IMR-90 (cell line): ENCODE measurements around the gene MTMR3. TPM values are rescaled to one million over a fixed set of nuclear protein-coding genes. Genes with fewer than 3 reads are reported as not detected.

Experiments used
- ATAC-seq: fragments of 200-7000 bp; cut with Tn5 transposase; 2 replicates; pipeline ENCODE4 v1.9.1; 2020; ENCODE audit warnings: low read depth, mild to moderate bottlenecking, moderate library complexity
- BruUV-seq: library from RNA; stranded (reverse); fragments of 400-500 nt; replicated peaks from 2 replicates; lab custom pipeline; 2021; lab: Mats Ljungman, UMichigan
- CTCF ChIA-PET: fragments of 300-600 bp; formaldehyde crosslinking; extraction: SDS; loops from one replicate; lab custom pipeline; 2021; ENCODE audit warnings: antibody characterized with exemption; lab: Yijun Ruan, JAX
- POLR2A ChIA-PET: fragments of 300-600 bp; sonication (Branson Sonifier 250); formaldehyde crosslinking; loops from one replicate; lab custom pipeline; 2022; ENCODE audit warnings: antibody characterized with exemption; ENCODE audit not compliant: unreplicated experiment; lab: Charles Lee
- DNase-seq: peaks from one replicate; pipeline ENCODE4 v3.0.0; 2013
- H2AFZ ChIP-seq: replicated peaks from 2 replicates; pipeline ENCODE3; 2013; ENCODE audit warnings: low read length, mild to moderate bottlenecking; ENCODE audit not compliant: poor library complexity
- H2AK5ac ChIP-seq: 2 replicates; pipeline ENCODE4 v1.6.1; 2013; ENCODE audit warnings: low read depth, low read length, inconsistent platforms
- H2AK9ac ChIP-seq: replicated peaks from 2 replicates; pipeline ENCODE3; 2013; ENCODE audit warnings: mild to moderate bottlenecking, low read depth, low read length, moderate library complexity; ENCODE audit not compliant: poor library complexity
- H2BK120ac ChIP-seq: 2 replicates; pipeline ENCODE4 v1.6.1; 2013; ENCODE audit warnings: low read depth, low read length, inconsistent platforms
- H2BK15ac ChIP-seq: 3 replicates; pipeline ENCODE4 v1.6.1; 2013; ENCODE audit warnings: low read depth, low read length, inconsistent platforms
- H2BK20ac ChIP-seq: 2 replicates; pipeline ENCODE4 v1.6.1; 2013; ENCODE audit warnings: low read depth, mild to moderate bottlenecking, inconsistent platforms, low read length, moderate library complexity
- H2BK5ac ChIP-seq: 2 replicates; pipeline ENCODE4 v1.6.1; 2013; ENCODE audit warnings: mild to moderate bottlenecking, low read depth, low read length, inconsistent platforms; ENCODE audit not compliant: poor library complexity, severe bottlenecking
- H3K14ac ChIP-seq: replicated peaks from 2 replicates; pipeline ENCODE4 v1.6.1; 2013; ENCODE audit warnings: low read depth, low read length, inconsistent platforms
- H3K18ac ChIP-seq: 2 replicates; pipeline ENCODE4 v1.6.1; 2013; ENCODE audit warnings: low read depth, low read length, control low read depth
- H3K23ac ChIP-seq: 2 replicates; pipeline ENCODE4 v1.6.1; 2013; ENCODE audit warnings: low read depth, low read length, inconsistent platforms
- H3K27ac ChIP-seq: 2 replicates; pipeline ENCODE4 v1.5.1; 2013; ENCODE audit warnings: mild to moderate bottlenecking, control low read depth, low read length; ENCODE audit not compliant: insufficient read depth
- H3K27me3 ChIP-seq: 2 replicates; pipeline ENCODE4 v1.6.1; 2013; ENCODE audit warnings: low read length; ENCODE audit not compliant: control insufficient read depth, insufficient read depth
- H3K36me3 ChIP-seq: 2 replicates; pipeline ENCODE4 v1.6.1; 2013; ENCODE audit warnings: low read length, mixed read lengths; ENCODE audit not compliant: control insufficient read depth, insufficient read depth
- H3K4ac ChIP-seq: 2 replicates; pipeline ENCODE4 v1.6.1; 2013; ENCODE audit warnings: low read depth, low read length, inconsistent platforms
- H3K4me1 ChIP-seq: 2 replicates; pipeline ENCODE4 v1.6.1; 2013; ENCODE audit warnings: low read length, mixed read lengths; ENCODE audit not compliant: control insufficient read depth, insufficient read depth
- H3K4me2 ChIP-seq: 2 replicates; pipeline ENCODE4 v1.6.1; 2013; ENCODE audit warnings: low read depth, mild to moderate bottlenecking, control low read depth, low read length, moderate library complexity
- H3K4me3 ChIP-seq: 2 replicates; pipeline ENCODE4 v1.5.1; 2013; ENCODE audit warnings: low read depth, mild to moderate bottlenecking, control low read depth, low read length, moderate library complexity; ENCODE audit not compliant: insufficient read depth
- H3K56ac ChIP-seq: 2 replicates; pipeline ENCODE4 v1.6.1; 2013; ENCODE audit warnings: low read length, inconsistent platforms; ENCODE audit not compliant: insufficient read depth; ENCODE audit errors: extremely low read depth
- H3K79me1 ChIP-seq, 2 experiments: 2 replicates each; pipeline ENCODE4 v1.6.1; 2013; ENCODE audit warnings: low read length in 2 of 2, inconsistent platforms in 1 of 2, low read depth in 1 of 2
- H3K9ac ChIP-seq: 2 replicates; pipeline ENCODE4 v1.6.1; 2013; ENCODE audit warnings: low read depth, low read length, control low read depth
- H3K9me1 ChIP-seq: 2 replicates; pipeline ENCODE4 v1.6.1; 2013; ENCODE audit warnings: low read length, inconsistent platforms; ENCODE audit not compliant: insufficient read depth
- H3K9me3 ChIP-seq: 2 replicates; pipeline ENCODE4 v1.6.1; 2013; ENCODE audit warnings: low read length; ENCODE audit not compliant: control insufficient read depth, insufficient read depth
- H4K20me1 ChIP-seq: 2 replicates; pipeline ENCODE4 v1.6.1; 2013; ENCODE audit warnings: low read length, inconsistent platforms; ENCODE audit not compliant: insufficient read depth
- H4K5ac ChIP-seq: 2 replicates; pipeline ENCODE4 v1.6.1; 2013; ENCODE audit warnings: mild to moderate bottlenecking, low read depth, low read length, control low read depth
- H4K8ac ChIP-seq, 2 experiments: 2 replicates each; pipeline ENCODE4 v1.6.1; 2013; ENCODE audit warnings: low read depth in 2 of 2, low read length in 2 of 2, control low read depth in 1 of 2, inconsistent platforms in 1 of 2
- H4K91ac ChIP-seq: 2 replicates; pipeline ENCODE4 v1.6.1; 2013; ENCODE audit warnings: low read depth, low read length, inconsistent platforms; ENCODE audit not compliant: insufficient read depth
- BHLHE40 ChIP-seq: fragments of 150-350 bp; IDR thresholded peaks from 2 replicates; pipeline ENCODE4 v1.6.1; 2016; ENCODE audit warnings: mild to moderate bottlenecking, low read depth, low read length
- CEBPB ChIP-seq: IDR thresholded peaks from 2 replicates; pipeline ENCODE4 v1.6.1; 2012; ENCODE audit warnings: low read depth, low read length, improper control_type of control experiment
- CHD1 ChIP-seq: IDR thresholded peaks from 2 replicates; pipeline ENCODE4 v1.6.1; 2012; ENCODE audit warnings: low read depth, low read length, improper control_type of control experiment
- FOS ChIP-seq: fragments of 150-350 bp; IDR thresholded peaks from 2 replicates; pipeline ENCODE4 v1.6.1; 2016; ENCODE audit warnings: low read depth, low read length
- MAFK ChIP-seq: IDR thresholded peaks from 2 replicates; pipeline ENCODE4 v1.6.1; 2012; ENCODE audit warnings: low read depth, low read length, improper control_type of control experiment
- MAZ ChIP-seq: IDR thresholded peaks from 2 replicates; pipeline ENCODE4 v1.6.1; 2012; ENCODE audit warnings: low read depth, mild to moderate bottlenecking, low read length, improper control_type of control experiment, moderate library complexity, borderline replicate concordance
- MXI1 ChIP-seq: IDR thresholded peaks from 2 replicates; pipeline ENCODE4 v1.6.1; 2012; ENCODE audit warnings: low read depth, mild to moderate bottlenecking, low read length, moderate library complexity, borderline replicate concordance
- NFE2L2 ChIP-seq: fragments of 150-350 bp; IDR thresholded peaks from 2 replicates; pipeline ENCODE4 v1.6.1; 2016; ENCODE audit warnings: low read depth, mild to moderate bottlenecking, low read length
- POLR2A ChIP-seq: IDR thresholded peaks from 2 replicates; pipeline ENCODE4 v1.6.1; 2012; ENCODE audit warnings: mild to moderate bottlenecking, low read depth, low read length
- RAD21 ChIP-seq: IDR thresholded peaks from 2 replicates; pipeline ENCODE4 v1.6.1; 2012; ENCODE audit warnings: low read length, improper control_type of control experiment
- RCOR1 ChIP-seq: IDR thresholded peaks from 2 replicates; pipeline ENCODE4 v1.6.1; 2012; ENCODE audit warnings: mild to moderate bottlenecking, low read length, improper control_type of control experiment; ENCODE audit not compliant: insufficient replicate concordance
- RFX5 ChIP-seq: IDR thresholded peaks from 2 replicates; pipeline ENCODE4 v1.8.0; 2012; ENCODE audit warnings: low read depth, mild to moderate bottlenecking, low read length, moderate library complexity
- SMC3 ChIP-seq: fragments of 150-350 bp; IDR thresholded peaks from 2 replicates; pipeline ENCODE4 v1.6.1; 2016; ENCODE audit warnings: low read depth, mild to moderate bottlenecking, antibody characterized with exemption, low read length, moderate library complexity
- WGBS, 2 experiments: methylation state at CpG; one replicate each; pipeline versions ENCODE4 v1.1.5 to v1.1.7; 2013; ENCODE audit warnings: missing lambda C conversion rate in 2 of 2; ENCODE audit not compliant: insufficient read length in 1 of 2; ENCODE audit errors: extremely low coverage in 2 of 2; 5-methylcytosine and 5-hydroxymethylcytosine counted together
- dilution Hi-C: fragments of 300-500 bp; cut with HindIII; formaldehyde crosslinking; loops from one replicate; pipeline ENCODE4 v1.14.3; 2018; ENCODE audit warnings: low sequenced_read_pairs; ENCODE audit not compliant: unreplicated experiment
- in situ Hi-C: fragments of 300-500 bp; cut with MboI; formaldehyde crosslinking; loops from 3 replicates; pipeline ENCODE4 v1.14.3; 2019; ENCODE audit warnings: low sequenced_read_pairs, inconsistent platforms, mixed read lengths
- intact Hi-C: fragments of 100-400 bp; cut with micrococcal nuclease; formaldehyde crosslinking; loops from 2 replicates; pipeline ENCODE4 v1.10.0; 2022
- polyA plus RNA-seq, 3 experiments: library from polyadenylated mRNA; depleted of rRNA; stranded (reverse); fragments of >200 nt; gene quantifications; 2 replicates each; pipeline ENCODE4 v1.2.3, GENCODE V29; 2012; ENCODE audit warnings: low replicate concordance in 1 of 3
- total RNA-seq: library from RNA; depleted of rRNA; stranded (reverse); fragments of >200 nt; gene quantifications from 2 replicates; pipeline ENCODE4 v1.2.3, GENCODE V29; 2012
- TF ChIP-seq, protein P1 (sequence below): fragments of 150-350 bp; IDR thresholded peaks from 2 replicates; pipeline ENCODE4 v1.6.1; 2017; ENCODE audit warnings: mild to moderate bottlenecking, antibody characterized with exemption, low read length, low read depth
- TF ChIP-seq, protein P2 (sequence below): conservative IDR thresholded peaks from 2 replicates; pipeline ENCODE4 v1.5.1; 2012; ENCODE audit warnings: mild to moderate bottlenecking, low read depth, low read length, improper control_type of control experiment
- TF ChIP-seq, protein P3 (sequence below): fragments of 150-350 bp; IDR thresholded peaks from 2 replicates; pipeline ENCODE4 v1.6.1; 2016; ENCODE audit warnings: low read depth, mild to moderate bottlenecking, low read length, moderate library complexity, borderline replicate concordance

Gene MTMR3
- total and polyA plus RNA-seq, 2 of the 4 experiments (the other 2 are of a cell fraction): 21.3 to 29.4 TPM

DNA sequence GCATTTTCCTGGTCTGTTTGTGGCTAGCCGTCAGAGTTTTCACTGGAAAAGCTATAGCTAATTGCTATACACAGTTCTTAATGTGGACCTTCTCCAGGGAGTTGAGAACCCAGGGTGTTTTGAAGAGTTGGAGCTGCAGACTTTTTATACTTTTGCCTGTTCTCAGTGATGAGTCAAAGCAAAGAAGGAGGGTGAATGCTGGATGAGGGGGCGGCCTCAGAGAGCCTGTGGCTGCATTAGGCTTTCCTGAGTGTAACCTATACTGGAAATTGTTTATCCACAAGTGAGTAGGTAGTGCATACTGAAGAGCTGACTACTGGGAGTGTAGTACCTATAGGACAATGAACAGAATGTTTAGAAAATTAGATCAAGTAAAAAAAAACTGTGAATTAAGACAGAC is 117.6 kb downstream of the MTMR3 start:
- no TSS peak for BruUV-seq
- H3K36me3 ChIP-seq: peaks cover 10% of the 10 kb centered on the region
- no peak overlapping the region for H2AK9ac ChIP-seq
- TF ChIP-seq RFX5: no peak
- TF ChIP-seq, protein P1, sequence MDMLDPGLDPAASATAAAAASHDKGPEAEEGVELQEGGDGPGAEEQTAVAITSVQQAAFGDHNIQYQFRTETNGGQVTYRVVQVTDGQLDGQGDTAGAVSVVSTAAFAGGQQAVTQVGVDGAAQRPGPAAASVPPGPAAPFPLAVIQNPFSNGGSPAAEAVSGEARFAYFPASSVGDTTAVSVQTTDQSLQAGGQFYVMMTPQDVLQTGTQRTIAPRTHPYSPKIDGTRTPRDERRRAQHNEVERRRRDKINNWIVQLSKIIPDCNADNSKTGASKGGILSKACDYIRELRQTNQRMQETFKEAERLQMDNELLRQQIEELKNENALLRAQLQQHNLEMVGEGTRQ: no peak
- TF ChIP-seq, protein P2, sequence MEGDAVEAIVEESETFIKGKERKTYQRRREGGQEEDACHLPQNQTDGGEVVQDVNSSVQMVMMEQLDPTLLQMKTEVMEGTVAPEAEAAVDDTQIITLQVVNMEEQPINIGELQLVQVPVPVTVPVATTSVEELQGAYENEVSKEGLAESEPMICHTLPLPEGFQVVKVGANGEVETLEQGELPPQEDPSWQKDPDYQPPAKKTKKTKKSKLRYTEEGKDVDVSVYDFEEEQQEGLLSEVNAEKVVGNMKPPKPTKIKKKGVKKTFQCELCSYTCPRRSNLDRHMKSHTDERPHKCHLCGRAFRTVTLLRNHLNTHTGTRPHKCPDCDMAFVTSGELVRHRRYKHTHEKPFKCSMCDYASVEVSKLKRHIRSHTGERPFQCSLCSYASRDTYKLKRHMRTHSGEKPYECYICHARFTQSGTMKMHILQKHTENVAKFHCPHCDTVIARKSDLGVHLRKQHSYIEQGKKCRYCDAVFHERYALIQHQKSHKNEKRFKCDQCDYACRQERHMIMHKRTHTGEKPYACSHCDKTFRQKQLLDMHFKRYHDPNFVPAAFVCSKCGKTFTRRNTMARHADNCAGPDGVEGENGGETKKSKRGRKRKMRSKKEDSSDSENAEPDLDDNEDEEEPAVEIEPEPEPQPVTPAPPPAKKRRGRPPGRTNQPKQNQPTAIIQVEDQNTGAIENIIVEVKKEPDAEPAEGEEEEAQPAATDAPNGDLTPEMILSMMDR: no peak
- TF ChIP-seq BHLHE40: no peak
- TF ChIP-seq MAZ: no peak
- TF ChIP-seq MAFK: no peak
- TF ChIP-seq NFE2L2: no peak
- TF ChIP-seq, protein P3, sequence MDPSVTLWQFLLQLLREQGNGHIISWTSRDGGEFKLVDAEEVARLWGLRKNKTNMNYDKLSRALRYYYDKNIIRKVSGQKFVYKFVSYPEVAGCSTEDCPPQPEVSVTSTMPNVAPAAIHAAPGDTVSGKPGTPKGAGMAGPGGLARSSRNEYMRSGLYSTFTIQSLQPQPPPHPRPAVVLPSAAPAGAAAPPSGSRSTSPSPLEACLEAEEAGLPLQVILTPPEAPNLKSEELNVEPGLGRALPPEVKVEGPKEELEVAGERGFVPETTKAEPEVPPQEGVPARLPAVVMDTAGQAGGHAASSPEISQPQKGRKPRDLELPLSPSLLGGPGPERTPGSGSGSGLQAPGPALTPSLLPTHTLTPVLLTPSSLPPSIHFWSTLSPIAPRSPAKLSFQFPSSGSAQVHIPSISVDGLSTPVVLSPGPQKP: no peak
- TF ChIP-seq CHD1: no peak
- 0 out of 2 replicates have a peak, but pooled peaks have one; percentile 2 for TF ChIP-seq SMC3
- TF ChIP-seq POLR2A: no peak
- TF ChIP-seq MXI1: no peak
- no peak for TF ChIP-seq CEBPB
- 0 out of 2 replicates have a peak, but pooled peaks have one; percentile 38 for TF ChIP-seq FOS
- no peak for TF ChIP-seq RAD21
- no peak for TF ChIP-seq RCOR1
- no peaks in the 10 kb centered on the region for H3K27me3 ChIP-seq
- no peak overlapping the region for H2BK5ac ChIP-seq
- H3K9me1 ChIP-seq: peaks cover 4% of the 10 kb centered on the region; the same call in 1 of the 2 replicates
- H4K5ac ChIP-seq: no peak overlapping the region
- no peak overlapping the region for H3K14ac ChIP-seq
- H2AFZ ChIP-seq: no peak overlapping the region
- H2AK5ac ChIP-seq: no peak overlapping the region
- H3K56ac ChIP-seq: no peak overlapping the region
- no peak overlapping the region for H2BK20ac ChIP-seq
- H3K18ac ChIP-seq: no peak overlapping the region
- H3K4me1 ChIP-seq: peaks cover 7% of the 10 kb centered on the region
- peaks cover 12% of the 10 kb centered on the region; the same call in 1 of the 2 replicates for H4K20me1 ChIP-seq
- H4K8ac ChIP-seq: peak overlapping the region in 1 of 2 experiments; percentile 44; a peak in 1 of 4 replicates
- in situ Hi-C loops: loop anchor here (10.0 kb wide), 1 partner anchor 366 kb away; no protein-coding TSS in a partner anchor
- dilution Hi-C loops: no loop called here
- H2BK120ac ChIP-seq: no peak overlapping the region
- ATAC-seq: peak; percentile 82
- peaks cover 4 to 24% of the 10 kb centered on the region in 2 experiments; a peak in 3 of 4 replicates for H3K79me1 ChIP-seq
- intact Hi-C loops: no loop called here
- no peak overlapping the region for H3K4me3 ChIP-seq
- H3K9me3 ChIP-seq: no peaks in the 10 kb centered on the region
- no peak overlapping the region for H3K23ac ChIP-seq
- no peak overlapping the region for H3K4ac ChIP-seq
- no peak overlapping the region for H3K4me2 ChIP-seq
- peak; percentile 82 for DNase-seq
- H3K27ac ChIP-seq: no peak overlapping the region
- H3K9ac ChIP-seq: no peak overlapping the region
- no peak overlapping the region for H4K91ac ChIP-seq
- no CpG with 5 or more reads among the region's 2 CpGs for WGBS, 2 experiments
- H2BK15ac ChIP-seq: no peak overlapping the region
- ChIA-PET CTCF (no interaction called here), POLR2A (no interaction called here)
